HL-60 (cell line): ENCODE measurements around the gene ECE2.

Experiments
- DNase-seq, 2 experiments: peaks; one replicate each; pipeline ENCODE4 v3.0.0-alpha.2; 2010 to 2020; ENCODE audit warnings: low read depth in 1 of 2, low spot score in 1 of 2
- H3K27ac ChIP-seq: fragments of 250-450 bp; sonication (Bioruptor Pico); replicated peaks from 2 replicates; pipeline ENCODE4 v1.5.1; 2020; ENCODE audit warnings: mild to moderate bottlenecking, moderate library complexity
- H3K27me3 ChIP-seq: fragments of 250-450 bp; sonication (Bioruptor Pico); 2 replicates; pipeline ENCODE4 v1.5.1; 2021; ENCODE audit warnings: mild to moderate bottlenecking, moderate library complexity; ENCODE audit not compliant: insufficient read depth, poor library complexity, severe bottlenecking
- H3K4me3 ChIP-seq: replicated peaks from 2 replicates; pipeline ENCODE4 v1.5.1; 2011; ENCODE audit warnings: mild to moderate bottlenecking, control low read depth, low read length; ENCODE audit not compliant: insufficient read depth
- CTCF ChIP-seq: IDR thresholded peaks from one replicate; pipeline ENCODE4 v1.5.1; 2011; ENCODE audit warnings: low read length, control low read depth, inconsistent platforms; ENCODE audit not compliant: insufficient read depth
- GABPA ChIP-seq: IDR thresholded peaks from 2 replicates; pipeline ENCODE4 v1.6.1; 2012; ENCODE audit warnings: low read depth
- POLR2AphosphoS5 ChIP-seq: IDR thresholded peaks from 2 replicates; pipeline ENCODE4 v1.6.1; 2012; ENCODE audit warnings: low read depth
- REST ChIP-seq: IDR thresholded peaks from 2 replicates; pipeline ENCODE4 v1.6.1; 2012; ENCODE audit warnings: low read depth; ENCODE audit not compliant: insufficient replicate concordance
- SPI1 ChIP-seq: IDR thresholded peaks from 2 replicates; pipeline ENCODE4 v1.6.1; 2012; ENCODE audit warnings: low read depth, mild to moderate bottlenecking, borderline replicate concordance

Gene ECE2

GRCh38 chr3:184296616-184297015 lies 20.8 kb downstream of the ECE2 start:
- no peak for DNase-seq
- Histone ChIP-seq H3K27me3 (no peaks in the 10 kb centered on the region), H3K27ac (no peak overlapping the region), H3K4me3 (no peak overlapping the region)
- TF ChIP-seq CTCF (no peak), POLR2AphosphoS5 (no peak), GABPA (no peak), SPI1 (no peak), REST (no peak)

- Histone ChIP-seq H3K27me3 (no peaks in the 10 kb centered on the region), H3K4me3 (peak within 1 kb of the TSS; percentile 95), H3K27ac (peak within 1 kb of the TSS; percentile 74)
- peak; percentile 87 to 98 for DNase-seq
- TF ChIP-seq SPI1 (no peak), REST (peak; percentile 19), CTCF (no peak), POLR2AphosphoS5 (peak; percentile 50; the same call in 1 of the 2 replicates), GABPA (no peak)
Observed at GRCh38 chr3:184298759-184299487, 23.1 kb downstream of the ECE2 start, which contains the start of gene PSMD2. PSMD2 (plus strand) TSS chr3:184299241; CDS start chr3:184299267, 26 bp downstream.

GRCh38 chr3:184299488-184300377 lies 23.9 kb downstream of the ECE2 start:
- no peak for DNase-seq
- Histone ChIP-seq H3K27me3 (no peaks in the 10 kb centered on the region), H3K4me3 (peak overlapping the region; percentile 95), H3K27ac (peak overlapping the region; percentile 74)
- TF ChIP-seq SPI1 = no peak
- no peak for TF ChIP-seq GABPA

GRCh38 chr3:184300378-184300720 lies 24.5 kb downstream of the ECE2 start:
- DNase-seq = no peak
- Histone ChIP-seq H3K4me3 (peak overlapping the region; percentile 95), H3K27ac (no peak overlapping the region), H3K27me3 (no peaks in the 10 kb centered on the region)
- TF ChIP-seq POLR2AphosphoS5 (no peak), REST (no peak), SPI1 (no peak), GABPA (no peak), CTCF (no peak)
